RWPE2 (cell line): ENCODE data around the gene ZDHHC8.

Source experiments
- ATAC-seq: fragments of 200-7000 bp; cut with Tn5 transposase; 3 replicates; pipeline ENCODE4 v1.9.1; 2021; ENCODE audit warnings: low read depth
- DNase-seq: peaks from one replicate; pipeline ENCODE4 v3.0.0-alpha.2; 2020; ENCODE audit warnings: low spot score
- H3K27ac ChIP-seq: fragments of 450-650 bp; 2 replicates; pipeline ENCODE4 v1.5.1; 2017; ENCODE audit warnings: mild to moderate bottlenecking; ENCODE audit not compliant: poor library complexity, severe bottlenecking
- H3K27me3 ChIP-seq: fragments of 250-450 bp; sonication (Bioruptor Pico); 2 replicates; pipeline ENCODE4 v1.5.1; 2021; ENCODE audit warnings: mild to moderate bottlenecking, moderate library complexity; ENCODE audit not compliant: insufficient read depth, poor library complexity, severe bottlenecking
- H3K36me3 ChIP-seq: fragments of 250-450 bp; sonication (Bioruptor Pico); 2 replicates; pipeline ENCODE4 v1.5.1; 2020; ENCODE audit warnings: low read depth, mild to moderate bottlenecking, moderate library complexity
- H3K4me1 ChIP-seq: fragments of 250-450 bp; sonication (Bioruptor Pico); 2 replicates; pipeline ENCODE4 v1.5.1; 2021; ENCODE audit warnings: mild to moderate bottlenecking, moderate library complexity; ENCODE audit not compliant: insufficient read depth, poor library complexity, severe bottlenecking
- H3K4me3 ChIP-seq: fragments of 250-450 bp; sonication (Bioruptor Pico); 2 replicates; pipeline ENCODE4 v1.5.1; 2021; ENCODE audit warnings: mild to moderate bottlenecking, moderate library complexity; ENCODE audit not compliant: severe bottlenecking
- H3K9me3 ChIP-seq: fragments of 250-450 bp; sonication (Bioruptor Pico); 2 replicates; pipeline ENCODE4 v1.5.1; 2021; ENCODE audit warnings: mild to moderate bottlenecking, moderate library complexity; ENCODE audit not compliant: severe bottlenecking
- TF ChIP-seq, protein P1 (sequence below): fragments of 450-650 bp; IDR thresholded peaks from one replicate; pipeline ENCODE4 v1.5.1; 2017; ENCODE audit warnings: mild to moderate bottlenecking, moderate library complexity; ENCODE audit not compliant: poor library complexity, severe bottlenecking

ZDHHC8 gene

DNA sequence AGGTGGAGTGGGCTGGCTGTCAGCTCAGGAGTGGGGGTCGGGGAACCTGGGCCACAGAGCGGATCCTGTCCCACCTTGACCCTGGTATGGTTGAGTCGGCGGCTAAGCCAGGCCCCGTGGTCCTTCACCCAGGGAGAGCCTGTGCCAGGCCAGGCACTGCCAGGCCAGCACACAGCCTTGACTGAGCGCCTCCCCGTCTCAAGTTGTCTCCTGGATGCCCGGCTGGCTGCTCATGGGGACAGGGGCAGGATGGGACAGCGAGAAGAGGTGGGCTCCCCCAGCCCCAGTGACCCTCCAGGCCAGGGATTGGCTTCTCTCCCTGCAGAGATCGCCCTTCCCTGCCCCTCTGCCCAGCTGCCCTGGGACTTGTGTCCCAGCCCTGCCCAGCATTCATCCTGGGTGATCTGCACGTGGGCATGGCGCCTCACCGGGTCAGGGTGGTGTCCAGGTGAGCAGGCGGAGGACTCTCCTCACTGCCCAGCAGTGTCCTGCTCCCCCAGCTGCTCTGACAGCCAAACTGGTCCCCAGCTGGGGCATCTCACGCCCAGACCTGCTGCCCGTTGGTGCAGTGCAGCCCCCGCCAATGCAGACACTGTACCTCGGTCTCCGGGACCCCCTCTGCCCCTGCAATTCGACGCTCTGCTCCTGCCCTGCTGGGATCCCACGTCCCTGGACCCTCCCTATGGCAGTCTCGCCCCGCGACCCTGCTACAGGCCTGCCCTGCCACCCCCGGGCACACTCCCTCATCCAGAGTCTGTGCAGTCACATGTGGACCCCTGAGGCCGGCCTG is 48.0 kb downstream of the ZDHHC8 start:
- TF ChIP-seq, protein P1, sequence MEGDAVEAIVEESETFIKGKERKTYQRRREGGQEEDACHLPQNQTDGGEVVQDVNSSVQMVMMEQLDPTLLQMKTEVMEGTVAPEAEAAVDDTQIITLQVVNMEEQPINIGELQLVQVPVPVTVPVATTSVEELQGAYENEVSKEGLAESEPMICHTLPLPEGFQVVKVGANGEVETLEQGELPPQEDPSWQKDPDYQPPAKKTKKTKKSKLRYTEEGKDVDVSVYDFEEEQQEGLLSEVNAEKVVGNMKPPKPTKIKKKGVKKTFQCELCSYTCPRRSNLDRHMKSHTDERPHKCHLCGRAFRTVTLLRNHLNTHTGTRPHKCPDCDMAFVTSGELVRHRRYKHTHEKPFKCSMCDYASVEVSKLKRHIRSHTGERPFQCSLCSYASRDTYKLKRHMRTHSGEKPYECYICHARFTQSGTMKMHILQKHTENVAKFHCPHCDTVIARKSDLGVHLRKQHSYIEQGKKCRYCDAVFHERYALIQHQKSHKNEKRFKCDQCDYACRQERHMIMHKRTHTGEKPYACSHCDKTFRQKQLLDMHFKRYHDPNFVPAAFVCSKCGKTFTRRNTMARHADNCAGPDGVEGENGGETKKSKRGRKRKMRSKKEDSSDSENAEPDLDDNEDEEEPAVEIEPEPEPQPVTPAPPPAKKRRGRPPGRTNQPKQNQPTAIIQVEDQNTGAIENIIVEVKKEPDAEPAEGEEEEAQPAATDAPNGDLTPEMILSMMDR: no peak
- Histone ChIP-seq H3K36me3 (no peaks in the 10 kb centered on the region), H3K27ac (no peak overlapping the region), H3K4me3 (no peak overlapping the region), H3K9me3 (no peaks in the 10 kb centered on the region), H3K4me1 (no peaks in the 10 kb centered on the region), H3K27me3 (no peaks in the 10 kb centered on the region)
- DNase-seq: no peak
- no peak for ATAC-seq

DNA sequence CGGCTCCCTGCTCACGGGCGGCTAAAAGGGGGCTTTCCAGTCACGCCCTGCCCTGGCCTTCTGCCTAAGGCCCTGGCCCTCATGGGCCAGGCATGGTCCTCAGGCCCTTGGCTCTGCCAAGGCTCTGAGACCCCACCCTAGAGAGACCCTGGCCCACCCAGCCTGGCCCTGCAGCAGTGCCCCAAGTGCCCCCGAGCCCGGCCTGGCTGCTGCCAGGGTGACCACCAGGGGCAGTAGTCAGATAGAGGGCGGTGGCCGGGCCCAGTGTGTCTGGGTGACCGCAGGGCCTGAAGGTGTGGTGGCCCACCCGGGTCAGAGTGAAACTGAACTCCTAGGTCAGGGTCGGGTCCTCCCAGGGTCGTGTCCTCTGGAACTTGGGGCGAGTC is 48.6 kb downstream of the ZDHHC8 start:
- H3K4me3 ChIP-seq: no peak overlapping the region
- H3K27ac ChIP-seq: no peak overlapping the region
- no peaks in the 10 kb centered on the region for H3K9me3 ChIP-seq
- H3K36me3 ChIP-seq: no peaks in the 10 kb centered on the region
- H3K27me3 ChIP-seq: no peaks in the 10 kb centered on the region
- ATAC-seq: no peak
- no peak for DNase-seq
- TF ChIP-seq, protein P1: no peak
- H3K4me1 ChIP-seq: no peaks in the 10 kb centered on the region

DNA sequence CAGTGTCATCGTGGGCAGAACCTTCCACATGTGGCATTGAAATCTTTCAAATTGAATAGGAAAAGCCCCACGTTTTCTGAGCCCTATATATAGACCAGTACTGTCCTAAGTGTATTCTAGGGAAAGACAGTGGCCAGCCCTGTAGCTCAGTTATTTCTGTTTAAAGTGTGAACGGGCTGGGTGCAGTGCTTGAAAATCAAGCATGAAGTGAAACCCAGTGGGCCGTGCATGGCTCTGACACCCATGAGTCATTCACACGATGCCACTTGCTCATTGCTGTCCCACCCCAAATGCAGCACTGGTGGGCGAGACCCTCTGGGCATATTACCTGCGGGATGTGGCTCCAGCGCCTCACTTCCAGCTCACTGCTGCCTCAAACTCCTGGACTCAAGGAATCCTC is 49.0 kb downstream of the ZDHHC8 start:
- TF ChIP-seq, protein P1: no peak
- Histone ChIP-seq H3K27me3 (no peaks in the 10 kb centered on the region), H3K9me3 (no peaks in the 10 kb centered on the region), H3K4me1 (no peaks in the 10 kb centered on the region), H3K27ac (no peak overlapping the region), H3K4me3 (no peak overlapping the region), H3K36me3 (no peaks in the 10 kb centered on the region)
- no peak for DNase-seq
- no peak for ATAC-seq

DNA sequence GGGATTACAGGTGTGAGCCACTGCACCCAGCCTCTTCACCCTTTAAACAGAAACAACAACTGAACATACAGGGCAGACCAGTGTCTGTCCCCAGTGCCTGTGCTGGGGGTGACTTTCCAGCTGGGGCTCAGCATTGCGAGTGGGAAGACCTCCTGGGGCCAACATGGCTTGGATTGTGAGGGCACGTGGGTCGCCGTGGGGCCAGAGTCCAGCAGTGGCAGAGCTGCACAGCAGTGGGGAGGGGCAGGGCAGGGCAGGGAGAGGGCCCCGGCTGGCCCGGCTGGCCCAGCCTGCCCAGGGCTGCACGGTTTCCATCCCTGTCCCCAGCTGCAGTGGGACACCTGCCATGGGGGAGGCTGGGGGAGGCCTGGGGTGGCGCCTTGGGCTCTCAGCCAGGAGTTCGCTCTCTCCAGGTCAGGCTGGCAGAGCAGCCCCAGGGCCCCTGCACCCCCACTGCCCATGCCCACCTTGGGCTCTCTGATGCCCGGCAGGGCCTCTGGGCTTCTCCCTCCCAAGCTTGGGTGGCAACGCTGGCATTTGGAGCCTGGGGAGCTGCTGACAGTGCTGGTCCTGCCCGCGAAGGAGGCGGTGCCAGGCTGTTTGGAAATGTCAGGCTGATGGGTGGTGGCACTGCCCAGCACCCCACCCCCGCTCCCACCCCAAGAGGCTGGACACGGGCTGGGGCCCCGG is 49.7 kb downstream of the ZDHHC8 start:
- Histone ChIP-seq H3K27ac (no peak overlapping the region), H3K36me3 (no peaks in the 10 kb centered on the region), H3K4me1 (no peaks in the 10 kb centered on the region), H3K27me3 (no peaks in the 10 kb centered on the region), H3K9me3 (no peaks in the 10 kb centered on the region), H3K4me3 (no peak overlapping the region)
- no peak for DNase-seq
- ATAC-seq: no peak
- TF ChIP-seq, protein P1: no peak

DNA sequence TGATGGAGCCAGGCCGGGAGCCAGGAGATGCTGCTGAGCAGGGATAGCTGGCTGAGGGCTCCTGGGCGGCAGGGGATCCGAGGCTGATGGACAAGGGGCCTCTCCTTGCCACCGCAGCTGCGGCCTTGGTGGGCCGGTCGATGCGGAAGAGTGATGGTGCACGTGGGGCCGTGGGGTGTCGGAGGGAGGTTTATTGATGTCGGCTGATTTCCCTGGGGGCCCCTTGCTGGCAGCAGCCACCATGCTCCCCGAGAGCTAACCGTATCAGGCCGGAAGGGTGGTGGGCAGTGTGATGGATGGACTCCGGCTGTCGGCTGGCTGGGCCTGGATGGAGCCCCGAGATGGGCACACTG is 50.3 kb downstream of the ZDHHC8 start:
- Histone ChIP-seq H3K4me1 (no peaks in the 10 kb centered on the region), H3K4me3 (no peak overlapping the region), H3K27ac (no peak overlapping the region), H3K36me3 (no peaks in the 10 kb centered on the region), H3K27me3 (no peaks in the 10 kb centered on the region), H3K9me3 (no peaks in the 10 kb centered on the region)
- DNase-seq: no peak
- ATAC-seq: no peak
- TF ChIP-seq, protein P1: no peak
